OCI-LY1 (cell line): ENCODE measurements around the gene EFNA4.

Source experiments
- H2AFZ ChIP-seq: fragments of 200-600 bp; sonication (generic), shearing (Covaris generic); 2 replicates; pipeline ENCODE4 v1.6.0; 2014; ENCODE audit warnings: antibody characterized with exemption, mild to moderate bottlenecking, low read length
- H3F3A ChIP-seq: fragments of 200-600 bp; sonication (generic), shearing (Covaris generic); 2 replicates; pipeline ENCODE4 v1.6.0; 2014; ENCODE audit warnings: mild to moderate bottlenecking, antibody characterized with exemption, low read length, moderate library complexity; ENCODE audit not compliant: insufficient read depth
- H3K27ac ChIP-seq: fragments of 200-600 bp; sonication (generic); 2 replicates; pipeline ENCODE4 v1.5.1; 2014; ENCODE audit warnings: low read length, mixed run types, mild to moderate bottlenecking, low read depth; ENCODE audit not compliant: poor library complexity, severe bottlenecking
- H3K27me3 ChIP-seq: fragments of 200-600 bp; sonication (generic); 2 replicates; pipeline ENCODE4 v1.6.0; 2014; ENCODE audit warnings: antibody characterized with exemption, mild to moderate bottlenecking, low read length, moderate library complexity; ENCODE audit not compliant: insufficient read depth
- H3K36me3 ChIP-seq: fragments of 200-600 bp; sonication (generic); 2 replicates; pipeline ENCODE4 v1.6.1; 2014; ENCODE audit warnings: mild to moderate bottlenecking, antibody characterized with exemption, low read length, moderate library complexity, mixed read lengths; ENCODE audit not compliant: insufficient read depth
- H3K4me1 ChIP-seq: fragments of 200-600 bp; sonication (generic); 2 replicates; pipeline ENCODE4 v1.5.1; 2014; ENCODE audit warnings: mild to moderate bottlenecking, low read length, moderate library complexity; ENCODE audit not compliant: insufficient read depth, severe bottlenecking
- H3K4me2 ChIP-seq: fragments of 200-600 bp; sonication (generic), shearing (Covaris generic); 2 replicates; pipeline ENCODE4 v1.6.1; 2014; ENCODE audit warnings: low read length
- H3K4me3 ChIP-seq: fragments of 200-600 bp; sonication (generic); 2 replicates; pipeline ENCODE4 v1.5.1; 2014; ENCODE audit warnings: low read length, low read depth, mild to moderate bottlenecking, mixed read lengths; ENCODE audit not compliant: poor library complexity, severe bottlenecking
- H3K79me2 ChIP-seq: fragments of 200-600 bp; shearing (Covaris generic); 2 replicates; pipeline ENCODE4 v1.6.1; 2016; ENCODE audit warnings: mixed run types, low read length, mixed read lengths; ENCODE audit not compliant: insufficient read depth
- H3K9ac ChIP-seq: fragments of 200-600 bp; sonication (generic), shearing (Covaris generic); 2 replicates; pipeline ENCODE4 v1.6.1; 2014; ENCODE audit warnings: mild to moderate bottlenecking, low read length, mixed read lengths
- H3K9me2 ChIP-seq: fragments of 200-600 bp; sonication (generic), shearing (Covaris generic); 2 replicates; pipeline ENCODE4 v1.6.1; 2014; ENCODE audit warnings: low read depth, mild to moderate bottlenecking, low read length, mixed read lengths
- H3K9me3 ChIP-seq: fragments of 200-600 bp; shearing (Covaris generic); 2 replicates; pipeline ENCODE4 v1.6.1; 2014; ENCODE audit warnings: low read length, mixed read lengths
- H4K20me1 ChIP-seq: fragments of 200-600 bp; sonication (generic), shearing (Covaris generic); 2 replicates; pipeline ENCODE4 v1.6.0; 2016; ENCODE audit warnings: mild to moderate bottlenecking, low read length; ENCODE audit not compliant: insufficient read depth
- EZH2 ChIP-seq: fragments of 200-600 bp; sonication (generic), shearing (Covaris generic); IDR thresholded peaks from 2 replicates; pipeline ENCODE4 v1.8.0; 2017; ENCODE audit warnings: borderline replicate concordance, mixed run types, mild to moderate bottlenecking, antibody characterized with exemption, low read length, moderate library complexity, mixed read lengths
- TF ChIP-seq, protein P1 (sequence below): fragments of 200-600 bp; sonication (generic), shearing (Covaris generic); IDR thresholded peaks from 2 replicates; pipeline ENCODE4 v1.5.1; 2017; ENCODE audit warnings: mild to moderate bottlenecking, antibody characterized with exemption, low read length, moderate library complexity, mixed read lengths

EFNA4 gene

DNA sequence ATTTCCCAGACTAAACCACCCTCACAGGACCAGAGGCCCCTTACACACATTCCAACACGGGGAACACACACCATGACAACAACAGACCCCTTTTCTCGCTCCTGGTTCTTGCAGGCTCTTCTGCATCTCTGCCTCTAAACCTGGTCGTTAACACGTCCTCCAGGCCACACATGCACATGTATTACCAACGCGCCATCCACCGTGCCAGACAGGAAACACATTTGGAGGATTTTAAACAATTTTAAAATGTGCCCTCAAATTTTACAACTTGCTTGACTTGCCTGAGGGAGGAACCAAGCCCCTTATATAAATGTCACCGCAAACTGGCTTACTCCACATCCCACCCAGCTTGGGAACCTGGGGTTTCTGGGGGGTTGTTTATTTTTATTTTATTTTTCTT lies 47.3 kb downstream of the EFNA4 start:
- no peak overlapping the region for H3K9ac ChIP-seq
- no peaks in the 10 kb centered on the region; the same call in 1 of the 2 replicates for H3K27me3 ChIP-seq
- H3K9me2 ChIP-seq, result no peaks in the 10 kb centered on the region
- no peaks in the 10 kb centered on the region for H3K4me1 ChIP-seq
- no peak overlapping the region for H3K4me3 ChIP-seq
- H3K36me3 ChIP-seq, result no peaks in the 10 kb centered on the region
- H3K9me3 ChIP-seq, result no peaks in the 10 kb centered on the region
- no peak overlapping the region for H3K27ac ChIP-seq
- H2AFZ ChIP-seq, result no peak overlapping the region
- H3K4me2 ChIP-seq, result no peak overlapping the region
- H4K20me1 ChIP-seq, result no peaks in the 10 kb centered on the region
- H3K79me2 ChIP-seq, result no peaks in the 10 kb centered on the region
- no peaks in the 10 kb centered on the region for H3F3A ChIP-seq
- TF ChIP-seq, protein P1, sequence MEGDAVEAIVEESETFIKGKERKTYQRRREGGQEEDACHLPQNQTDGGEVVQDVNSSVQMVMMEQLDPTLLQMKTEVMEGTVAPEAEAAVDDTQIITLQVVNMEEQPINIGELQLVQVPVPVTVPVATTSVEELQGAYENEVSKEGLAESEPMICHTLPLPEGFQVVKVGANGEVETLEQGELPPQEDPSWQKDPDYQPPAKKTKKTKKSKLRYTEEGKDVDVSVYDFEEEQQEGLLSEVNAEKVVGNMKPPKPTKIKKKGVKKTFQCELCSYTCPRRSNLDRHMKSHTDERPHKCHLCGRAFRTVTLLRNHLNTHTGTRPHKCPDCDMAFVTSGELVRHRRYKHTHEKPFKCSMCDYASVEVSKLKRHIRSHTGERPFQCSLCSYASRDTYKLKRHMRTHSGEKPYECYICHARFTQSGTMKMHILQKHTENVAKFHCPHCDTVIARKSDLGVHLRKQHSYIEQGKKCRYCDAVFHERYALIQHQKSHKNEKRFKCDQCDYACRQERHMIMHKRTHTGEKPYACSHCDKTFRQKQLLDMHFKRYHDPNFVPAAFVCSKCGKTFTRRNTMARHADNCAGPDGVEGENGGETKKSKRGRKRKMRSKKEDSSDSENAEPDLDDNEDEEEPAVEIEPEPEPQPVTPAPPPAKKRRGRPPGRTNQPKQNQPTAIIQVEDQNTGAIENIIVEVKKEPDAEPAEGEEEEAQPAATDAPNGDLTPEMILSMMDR, result no peak
- no peak for TF ChIP-seq EZH2

DNA sequence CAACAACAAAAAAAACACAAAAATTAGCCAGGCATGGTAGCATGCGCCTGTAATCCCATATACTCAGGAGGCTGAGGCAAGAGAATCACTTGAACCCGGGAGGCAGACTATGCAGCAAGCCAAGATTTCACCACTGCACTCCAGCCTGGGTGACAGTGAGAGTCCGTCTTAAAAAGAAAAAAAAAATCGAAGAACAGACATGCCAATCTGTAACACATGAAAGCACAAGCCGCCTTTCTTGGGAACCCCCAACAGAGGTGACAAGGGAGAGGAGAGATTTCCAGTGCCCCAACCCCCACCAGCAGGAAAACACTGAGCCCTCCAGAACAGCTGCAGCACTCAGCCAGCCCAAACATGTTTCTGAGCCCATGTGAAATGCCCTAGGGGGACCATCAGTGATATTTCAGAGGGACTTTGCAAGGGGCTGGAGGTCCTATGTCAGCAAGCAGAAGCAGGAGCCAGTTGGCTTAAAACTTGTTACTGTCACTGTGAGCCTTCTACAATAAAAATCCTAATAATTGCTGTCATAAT lies 50.0 kb downstream of the EFNA4 start:
- Histone ChIP-seq H3K4me3 (no peak overlapping the region), H3F3A (no peaks in the 10 kb centered on the region), H3K9ac (no peak overlapping the region), H3K4me2 (no peak overlapping the region), H3K79me2 (no peaks in the 10 kb centered on the region), H3K4me1 (no peaks in the 10 kb centered on the region), H3K9me3 (no peaks in the 10 kb centered on the region), H3K27me3 (no peaks in the 10 kb centered on the region; the same call in 1 of the 2 replicates), H3K27ac (no peak overlapping the region), H2AFZ (no peak overlapping the region), H3K36me3 (no peaks in the 10 kb centered on the region), H4K20me1 (no peaks in the 10 kb centered on the region), H3K9me2 (no peaks in the 10 kb centered on the region)
- no peak for TF ChIP-seq EZH2
- TF ChIP-seq, protein P1, result no peak

DNA sequence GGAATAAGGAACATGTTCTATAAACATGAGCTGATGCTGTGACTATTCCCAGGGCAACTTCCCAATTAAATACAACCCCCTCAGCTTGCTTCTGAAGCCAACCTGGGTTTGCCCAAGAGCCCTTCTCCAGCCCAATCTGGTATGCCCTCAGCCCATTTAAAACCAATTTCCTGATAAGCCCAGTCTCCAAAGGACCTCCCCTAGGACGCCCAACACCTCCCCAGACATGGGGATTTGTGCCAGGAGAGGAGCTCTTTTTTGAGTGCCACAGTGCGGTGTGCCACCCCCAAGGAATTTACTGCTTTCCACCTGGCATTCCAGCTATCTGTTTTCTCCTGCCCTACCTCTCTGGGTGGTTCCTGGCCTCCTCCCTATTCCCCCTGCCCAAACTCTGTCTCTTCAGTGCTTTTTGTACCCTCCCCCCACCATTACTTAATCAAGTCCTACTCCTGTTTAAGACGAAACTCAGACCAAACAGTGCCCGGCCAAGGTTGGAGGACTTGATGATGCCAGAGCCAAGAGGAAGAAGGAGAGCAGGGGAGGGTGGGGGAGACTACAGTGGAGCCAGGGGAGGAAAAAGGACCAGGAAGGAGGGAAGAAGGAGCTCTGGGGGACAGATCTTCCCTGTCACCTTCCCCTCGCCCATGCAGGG lies 52.7 kb downstream of the EFNA4 start:
- Histone ChIP-seq H3K27me3 (peaks cover 6% of the 10 kb centered on the region), H3K4me2 (no peak overlapping the region), H3K36me3 (no peaks in the 10 kb centered on the region), H3K9me2 (no peaks in the 10 kb centered on the region), H2AFZ (no peak overlapping the region), H3K27ac (no peak overlapping the region), H3K4me1 (no peaks in the 10 kb centered on the region), H3F3A (no peaks in the 10 kb centered on the region), H3K4me3 (no peak overlapping the region), H3K9ac (no peak overlapping the region), H3K79me2 (no peaks in the 10 kb centered on the region), H3K9me3 (no peaks in the 10 kb centered on the region), H4K20me1 (no peaks in the 10 kb centered on the region)
- TF ChIP-seq, protein P1, result no peak
- no peak for TF ChIP-seq EZH2
